ENCODE results near the gene COL1A2.

COL1A2 gene

DNA sequence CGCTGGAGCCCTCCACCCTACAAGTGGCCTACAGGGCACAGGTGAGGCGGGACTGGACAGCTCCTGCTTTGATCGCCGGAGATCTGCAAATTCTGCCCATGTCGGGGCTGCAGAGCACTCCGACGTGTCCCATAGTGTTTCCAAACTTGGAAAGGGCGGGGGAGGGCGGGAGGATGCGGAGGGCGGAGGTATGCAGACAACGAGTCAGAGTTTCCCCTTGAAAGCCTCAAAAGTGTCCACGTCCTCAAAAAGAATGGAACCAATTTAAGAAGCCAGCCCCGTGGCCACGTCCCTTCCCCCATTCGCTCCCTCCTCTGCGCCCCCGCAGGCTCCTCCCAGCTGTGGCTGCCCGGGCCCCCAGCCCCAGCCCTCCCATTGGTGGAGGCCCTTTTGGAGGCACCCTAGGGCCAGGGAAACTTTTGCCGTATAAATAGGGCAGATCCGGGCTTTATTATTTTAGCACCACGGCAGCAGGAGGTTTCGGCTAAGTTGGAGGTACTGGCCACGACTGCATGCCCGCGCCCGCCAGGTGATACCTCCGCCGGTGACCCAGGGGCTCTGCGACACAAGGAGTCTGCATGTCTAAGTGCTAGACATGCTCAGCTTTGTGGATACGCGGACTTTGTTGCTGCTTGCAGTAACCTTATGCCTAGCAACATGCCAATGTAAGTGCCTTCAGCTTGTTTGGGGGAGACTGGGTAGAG, at the start of gene COL1A2:
Gene COL1A2, plus strand, starts transcription at position 459 of the 704 bp plus-strand sequence. Its CDS starts 137 bp downstream, at position 596.
- DNase-seq, result no peak

GRCh38 chr7:94345907-94346306, 48.8 kb upstream of the COL1A2 start:
- no peak for DNase-seq

DNA sequence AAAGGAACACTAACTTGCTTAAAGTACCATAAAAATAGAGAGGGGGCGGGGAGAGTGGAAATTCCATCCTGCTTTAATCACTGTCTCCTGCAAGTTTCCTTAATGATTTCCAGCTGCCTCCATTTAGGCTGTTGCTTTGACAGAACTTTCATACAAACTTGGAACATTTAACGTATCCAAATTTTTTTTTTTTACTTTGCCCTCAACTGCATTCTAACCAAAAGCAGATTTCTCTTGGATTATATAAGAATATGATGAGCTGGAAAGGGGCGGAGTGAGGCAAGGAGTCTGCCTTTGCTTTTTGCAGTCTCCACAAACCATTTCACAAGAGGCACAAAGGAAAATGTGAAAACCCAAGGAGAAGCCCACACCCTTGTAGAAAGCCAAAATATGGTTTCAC, 46.6 kb upstream of the COL1A2 start:
- DNase-seq, result no peak

DNA sequence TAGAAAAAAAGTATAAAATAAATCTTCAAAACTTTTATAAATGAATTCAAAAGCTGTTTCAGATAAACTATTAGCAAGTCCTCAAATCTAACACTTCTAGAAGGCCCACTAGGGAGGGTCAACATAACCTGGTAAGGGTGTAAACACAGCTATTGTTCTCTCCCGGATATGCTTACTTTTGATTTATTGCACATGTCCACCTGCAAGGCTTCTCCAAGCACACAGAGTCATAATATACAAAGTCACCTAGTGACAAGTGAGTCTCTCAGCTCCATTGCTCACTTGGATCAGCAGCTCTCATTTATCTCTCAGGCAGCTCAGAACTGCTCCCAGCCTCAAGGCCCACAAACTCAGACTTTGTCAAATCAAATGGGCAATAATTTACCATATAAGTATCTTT, 44.0 kb upstream of the COL1A2 start:
- DNase-seq, result no peak

DNA sequence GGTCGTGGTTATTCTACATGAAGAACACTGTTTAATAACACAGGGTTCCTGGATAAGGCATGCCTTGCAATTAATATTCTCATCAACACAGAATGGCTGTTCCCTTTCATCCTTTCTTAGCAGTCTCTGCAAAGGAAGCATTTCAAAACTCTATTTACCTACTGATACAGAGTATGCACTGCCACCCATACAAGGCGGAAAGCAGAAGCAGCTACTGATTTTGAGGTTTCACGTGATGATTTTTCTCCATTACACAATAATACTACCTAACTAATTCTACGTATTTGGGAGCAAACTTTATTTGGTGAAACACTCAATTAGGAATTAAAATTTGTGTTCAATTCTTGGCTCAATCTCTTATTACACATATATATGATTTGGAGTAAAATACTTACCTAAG, 43.0 kb upstream of the COL1A2 start:
- no peak for DNase-seq

DNA sequence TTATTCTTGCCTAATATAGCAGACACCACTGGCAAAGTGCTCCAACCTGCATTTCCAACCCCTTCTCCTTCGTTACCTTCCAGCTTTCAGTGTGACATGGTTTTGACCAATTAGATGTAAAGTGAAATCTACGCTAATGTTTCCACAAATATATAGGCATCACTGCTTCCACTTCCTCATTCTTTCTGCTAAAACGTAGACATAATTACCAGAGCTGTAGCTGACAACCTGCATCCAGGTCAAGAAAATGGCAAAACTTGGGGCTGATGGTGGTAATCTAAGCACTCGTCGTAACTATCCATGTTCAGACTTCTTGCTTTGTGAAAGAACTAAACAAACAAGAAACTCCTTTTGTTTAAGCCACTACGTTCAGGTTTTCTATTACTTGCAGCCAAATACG, 41.8 kb upstream of the COL1A2 start:
- DNase-seq, result no peak

DNA sequence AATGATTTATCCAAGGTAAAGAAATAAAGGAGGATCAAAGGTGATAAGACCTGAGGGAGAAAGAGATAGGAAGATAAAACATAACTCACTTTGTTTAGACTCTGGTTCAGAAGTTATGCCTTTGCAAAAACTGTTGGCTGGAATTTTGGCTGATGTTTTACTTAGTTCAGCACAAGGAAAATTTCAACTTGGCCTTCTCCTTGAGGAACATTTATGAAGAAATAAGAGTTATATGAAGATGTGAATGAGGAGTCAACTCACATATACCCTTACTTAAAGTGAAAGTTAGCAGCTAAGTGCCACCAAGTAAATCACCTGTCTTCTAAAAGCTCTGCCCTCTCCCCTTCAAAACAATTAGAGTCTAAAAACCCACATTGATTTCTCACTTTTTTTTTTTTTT, 39.7 kb upstream of the COL1A2 start:
- DNase-seq, result no peak

GRCh38 chr7:94355454-94355853, 39.2 kb upstream of the COL1A2 start:
- DNase-seq, result no peak

DNA sequence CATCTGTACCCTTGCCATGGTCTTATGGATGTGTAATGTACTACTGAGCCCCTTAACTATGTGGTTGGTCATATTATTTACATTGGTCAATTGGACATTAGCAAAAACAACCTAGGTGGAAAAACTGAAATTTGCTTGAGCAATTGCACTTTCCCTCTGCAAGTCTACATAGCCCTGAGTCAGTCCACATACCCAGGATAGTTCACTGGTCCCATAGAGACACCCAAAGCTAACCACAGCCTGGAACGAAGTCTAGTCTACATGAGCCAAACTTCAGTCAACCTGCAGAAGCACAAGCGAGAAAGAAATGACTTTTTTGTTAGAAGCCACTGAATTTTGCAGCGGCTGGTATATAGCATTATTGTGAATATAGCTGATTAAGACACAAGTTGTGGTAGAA, 37.6 kb upstream of the COL1A2 start:
- no peak for DNase-seq

DNA sequence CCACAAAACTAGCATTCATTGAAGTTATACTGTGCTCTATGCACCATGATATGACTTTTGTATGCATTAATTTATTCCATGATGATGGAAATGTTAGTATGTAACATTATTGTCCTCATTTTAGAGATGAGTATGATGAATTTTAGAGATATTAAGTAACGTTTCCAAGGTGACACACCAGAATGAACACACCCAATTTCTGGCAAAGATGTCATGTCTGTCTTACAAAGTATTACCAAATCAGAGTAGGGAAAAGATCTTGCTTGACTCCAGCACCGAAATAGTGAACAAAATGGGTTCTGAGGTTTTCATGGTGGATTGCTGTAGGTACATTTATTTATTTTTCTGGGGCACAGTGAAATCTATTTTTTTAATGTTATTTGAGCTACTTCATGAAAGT, 33.8 kb upstream of the COL1A2 start:
- no peak for DNase-seq

DNA sequence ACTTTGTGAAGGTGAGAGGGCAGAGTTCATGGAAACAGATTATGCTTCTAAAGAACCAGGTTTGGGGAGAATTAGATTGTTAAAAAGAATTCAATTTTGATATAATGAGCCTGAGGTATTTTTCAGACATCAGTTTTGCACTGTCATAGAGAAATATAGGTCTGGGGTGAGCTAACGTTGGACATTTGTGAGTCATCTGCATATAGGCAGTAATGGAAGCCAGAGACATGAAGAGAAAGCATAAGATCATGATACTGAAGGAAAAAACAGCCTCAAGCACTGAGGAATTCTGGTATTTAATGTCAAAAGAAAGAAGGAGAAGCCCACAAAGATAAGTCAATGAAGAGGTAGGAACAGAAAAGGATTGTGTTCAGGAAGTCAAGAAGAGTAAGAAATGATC, 32.4 kb upstream of the COL1A2 start:
- DNase-seq, result no peak

- no peak for DNase-seq
Measured at GRCh38 chr7:94364816-94365215, 29.9 kb upstream of the COL1A2 start.

DNA sequence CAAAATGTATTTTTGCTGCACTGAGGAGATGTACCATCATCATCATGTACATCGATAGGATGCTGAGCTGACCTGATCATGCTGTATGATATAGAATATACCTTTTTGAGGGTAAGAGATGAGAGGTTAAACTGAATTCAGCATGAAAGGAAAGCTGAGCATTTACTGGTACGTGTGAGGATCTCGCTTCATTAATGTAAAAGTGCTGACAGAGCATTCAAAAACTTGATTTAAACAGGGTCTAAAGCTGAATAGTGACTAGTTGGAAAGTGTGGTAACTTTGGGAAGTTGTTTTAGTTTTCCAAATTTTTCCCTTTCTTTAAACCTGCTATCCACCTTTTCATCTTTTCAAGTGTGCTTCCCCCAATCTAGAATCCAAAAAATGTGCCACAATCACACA, 28.5 kb upstream of the COL1A2 start:
- no peak for DNase-seq

DNA sequence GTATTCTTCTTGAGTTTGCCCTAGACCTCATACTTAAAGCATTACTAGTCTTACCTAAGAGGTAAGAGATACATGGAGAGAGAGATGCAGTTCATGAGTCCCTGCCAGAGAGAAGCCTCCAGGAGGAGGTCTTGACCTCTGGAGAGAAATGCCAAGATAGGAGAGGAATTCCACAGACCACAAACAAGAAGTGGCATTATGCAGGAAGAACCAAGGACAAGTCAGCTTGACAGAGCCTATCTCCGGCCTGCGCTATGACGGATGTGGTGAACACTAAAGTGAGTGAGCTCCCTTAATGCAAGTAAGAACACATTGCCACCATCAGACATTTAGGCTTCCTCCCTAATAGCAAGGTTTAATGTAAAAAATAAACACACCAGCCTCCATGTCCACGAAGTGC, 27.9 kb upstream of the COL1A2 start:
- DNase-seq, result no peak

DNA sequence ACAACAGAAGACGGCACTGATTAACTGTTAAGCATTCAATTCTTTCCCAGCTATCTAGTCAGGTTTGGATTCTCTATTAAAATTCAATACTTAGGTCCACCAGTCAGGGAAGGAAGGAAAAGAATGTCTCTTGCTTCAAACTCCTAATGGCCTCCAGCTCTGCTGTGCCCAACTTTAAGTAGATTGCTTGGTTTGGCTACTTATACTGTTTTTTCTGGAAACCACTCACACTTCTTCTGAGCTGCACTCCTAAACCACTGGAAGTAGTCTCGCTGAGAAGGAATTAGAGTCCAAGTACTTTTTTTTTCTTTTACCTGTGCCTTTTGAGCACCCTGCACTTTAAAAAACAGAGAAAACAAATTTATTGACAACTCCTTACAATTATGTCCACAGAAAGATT, 26.7 kb upstream of the COL1A2 start:
- no peak for DNase-seq

DNA sequence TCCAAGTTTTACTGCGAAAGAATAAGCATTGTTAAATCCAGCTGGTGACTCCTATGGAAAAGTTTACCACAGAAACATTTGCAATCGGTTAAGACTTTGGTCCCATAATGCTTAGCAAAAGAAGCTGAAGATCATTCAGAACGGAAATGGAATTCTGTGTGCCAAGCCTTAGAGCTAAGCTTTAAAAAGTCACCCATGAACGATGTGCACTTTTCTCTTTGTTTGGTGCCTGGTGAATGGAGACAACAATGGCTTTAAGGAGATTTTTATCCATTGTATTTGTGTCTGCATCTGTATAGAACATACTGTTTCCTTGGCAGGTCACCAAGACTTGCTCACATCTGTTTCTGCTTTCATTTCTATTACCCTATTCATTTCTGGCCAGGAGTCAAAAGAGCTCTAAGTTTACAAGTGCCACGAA, 26.3 kb upstream of the COL1A2 start:
- DNase-seq, result no peak

GRCh38 chr7:94374231-94374630, 20.5 kb upstream of the COL1A2 start:
- no peak for DNase-seq

DNA sequence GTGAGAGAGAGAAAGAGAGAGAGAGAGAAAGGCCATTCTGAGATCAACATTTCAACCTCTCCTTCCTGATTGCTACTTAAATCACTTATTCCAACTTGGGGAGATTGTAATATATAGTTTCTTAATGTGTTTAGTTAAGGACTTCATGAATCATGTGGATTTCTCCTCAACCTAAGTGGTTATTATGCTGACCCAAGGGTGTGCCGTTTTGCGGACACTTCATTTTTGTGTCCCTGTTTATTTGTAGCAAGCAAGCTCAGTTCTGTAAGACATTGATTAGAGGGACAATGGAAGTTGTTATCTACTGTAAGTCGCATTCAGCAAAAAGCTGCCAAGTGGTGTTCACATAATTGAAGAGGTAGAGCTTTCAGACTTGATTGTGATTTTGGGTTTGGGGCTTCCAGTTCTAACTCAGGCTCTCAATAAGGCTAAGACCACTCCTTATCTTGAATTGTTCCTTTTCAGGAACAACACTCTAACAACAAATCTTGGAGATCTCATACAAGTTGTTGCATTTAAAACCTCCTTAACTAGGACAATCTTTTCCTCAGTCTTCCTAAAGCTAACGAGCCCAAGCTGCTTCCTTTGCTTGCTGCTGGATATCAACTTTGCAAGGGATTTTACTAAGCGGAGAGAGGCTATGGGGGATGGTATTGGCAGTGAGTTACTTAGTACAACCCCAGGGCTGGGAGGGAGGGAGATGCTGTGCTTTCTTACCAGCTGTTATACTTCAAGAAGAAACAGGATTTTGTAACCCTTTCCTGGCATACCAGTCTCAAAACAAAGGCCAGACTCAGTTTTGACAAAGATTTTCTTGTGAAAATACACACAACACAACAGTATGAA, 19.8 kb upstream of the COL1A2 start:
- no peak for DNase-seq

GRCh38 chr7:94375691-94376090, 19.0 kb upstream of the COL1A2 start:
- no peak for DNase-seq

DNA sequence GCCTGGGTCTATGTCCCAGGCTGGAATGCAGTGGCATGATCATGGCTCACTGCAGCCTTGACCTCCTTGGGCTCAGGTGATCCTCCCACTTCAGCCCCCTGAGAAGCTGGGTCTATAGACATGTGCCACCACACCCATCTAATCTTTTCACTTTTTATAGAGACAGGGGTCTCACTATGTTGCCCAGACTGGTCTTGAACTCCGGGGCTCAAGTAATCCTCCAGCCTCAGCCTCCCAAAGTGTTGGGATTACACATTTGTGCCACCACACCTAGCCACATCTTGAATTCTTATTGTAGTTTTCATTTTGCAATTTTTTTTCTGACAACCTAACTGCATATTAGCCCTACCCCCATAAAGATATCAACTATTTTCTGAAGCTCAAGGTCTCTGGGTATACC, 18.4 kb upstream of the COL1A2 start:
- no peak for DNase-seq

DNA sequence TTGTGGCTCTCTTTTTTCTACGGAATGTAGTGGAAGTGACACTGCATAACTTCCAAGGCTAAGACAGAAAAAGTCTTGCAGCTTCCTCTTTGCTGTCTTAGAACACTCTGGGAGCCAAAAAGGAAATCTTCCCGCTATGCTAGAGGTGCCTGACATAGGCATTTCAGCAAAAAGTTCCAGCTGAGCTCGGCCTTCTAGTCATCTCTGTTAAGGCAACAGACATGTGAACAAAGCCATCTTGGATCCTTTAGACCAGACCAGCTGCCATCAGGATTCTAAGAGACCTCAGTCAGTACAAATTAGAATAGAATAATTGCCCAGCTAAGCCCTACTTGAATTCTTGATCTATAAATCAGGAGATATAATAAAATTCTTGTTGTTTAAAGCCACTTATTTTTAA, 16.3 kb upstream of the COL1A2 start:
- DNase-seq, result no peak

GRCh38 chr7:94380264-94380663, 14.4 kb upstream of the COL1A2 start:
- no peak for DNase-seq

- DNase-seq, result no peak
Measured at GRCh38 chr7:94382132-94382531, 12.6 kb upstream of the COL1A2 start.

DNA sequence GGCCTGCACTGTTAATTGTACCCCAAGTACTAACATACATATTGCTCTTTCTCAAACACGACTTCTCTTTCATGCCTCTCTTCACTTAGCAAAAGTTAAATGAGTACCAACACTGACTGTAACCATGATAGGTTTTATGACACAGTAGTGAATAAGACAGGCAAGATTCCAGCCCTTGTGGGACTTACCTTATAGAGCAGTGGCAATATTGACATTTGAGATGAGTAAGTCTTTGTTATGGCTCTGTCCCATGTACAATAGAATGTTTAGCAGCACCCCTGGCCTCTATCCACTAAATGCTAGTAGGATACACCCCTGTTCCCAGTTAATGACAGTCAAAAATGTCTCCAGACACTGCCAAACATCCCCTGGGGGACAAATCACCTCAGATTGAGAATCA, 11.9 kb upstream of the COL1A2 start:
- no peak for DNase-seq

DNA sequence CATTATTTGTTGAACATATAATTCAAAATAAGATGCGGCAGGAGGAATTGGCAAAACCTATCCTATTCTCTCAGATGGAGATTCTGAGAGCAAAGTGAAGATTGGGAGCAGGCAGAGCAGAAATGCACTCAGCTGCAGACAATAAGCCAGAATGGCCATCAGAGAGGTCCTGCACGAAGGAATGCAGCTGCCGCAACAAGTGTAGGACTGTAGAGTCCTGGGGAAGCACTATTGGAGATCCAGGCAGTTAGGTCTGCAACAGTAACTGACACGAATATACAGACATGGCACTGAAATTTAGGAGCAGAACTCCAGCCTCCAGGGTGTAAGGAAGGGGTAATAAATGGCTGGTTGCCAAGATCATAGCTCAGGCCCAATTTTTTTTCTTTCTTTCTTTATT, 10.4 kb upstream of the COL1A2 start:
- no peak for DNase-seq
